ENCODE data around the gene UNC93B1.
A peak's percentile ranks its signal among the peaks of the same experiment; 100 is the strongest.

GRCh38 chr11:68010090-68011041 lies 6.5 kb upstream of the UNC93B1 start, which contains the start of gene ALDH3B1:
- TF ChIP-seq REST (IDR thresholded peaks at IDR 0.05; ENCODE audit: low read depth) (no peak), EP300 (IDR thresholded peaks at IDR 0.05; ENCODE audit: borderline replicate concordance) (peak; percentile 80), FOXM1 (IDR thresholded peaks at IDR 0.05; ENCODE audit: borderline replicate concordance, low read depth) (peak; percentile 64; the same call in 1 of the 2 replicates)
- TF ChIP-seq, protein P1, sequence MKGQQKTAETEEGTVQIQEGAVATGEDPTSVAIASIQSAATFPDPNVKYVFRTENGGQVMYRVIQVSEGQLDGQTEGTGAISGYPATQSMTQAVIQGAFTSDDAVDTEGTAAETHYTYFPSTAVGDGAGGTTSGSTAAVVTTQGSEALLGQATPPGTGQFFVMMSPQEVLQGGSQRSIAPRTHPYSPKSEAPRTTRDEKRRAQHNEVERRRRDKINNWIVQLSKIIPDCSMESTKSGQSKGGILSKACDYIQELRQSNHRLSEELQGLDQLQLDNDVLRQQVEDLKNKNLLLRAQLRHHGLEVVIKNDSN (IDR thresholded peaks at IDR 0.05): 0 out of 2 replicates have a peak, but pooled peaks have one; percentile 17

Measured in Ishikawa (cell line).